GM23248 (cell line): ENCODE data around the gene GGA2. TPM values are rescaled to one million over a fixed set of nuclear protein-coding genes. Genes with fewer than 3 reads are reported as not detected.

ENCODE experiments used
- DNase-seq: peaks from one replicate; pipeline ENCODE4 v3.0.0-alpha.2; 2015
- H2AFZ ChIP-seq: fragments of 200-600 bp; sonication (generic); 2 replicates; pipeline ENCODE4 v1.6.1; 2016; ENCODE audit warnings: antibody characterized with exemption
- H3F3A ChIP-seq: fragments of 200-600 bp; sonication (generic); 2 replicates; pipeline ENCODE4 v1.6.1; 2016; ENCODE audit warnings: mild to moderate bottlenecking, antibody characterized with exemption, mixed run types; ENCODE audit not compliant: insufficient read depth
- H3K27ac ChIP-seq: fragments of 200-600 bp; sonication (generic); 2 replicates; pipeline ENCODE4 v1.5.1; 2016; ENCODE audit warnings: mild to moderate bottlenecking
- H3K27me3 ChIP-seq: fragments of 200-600 bp; sonication (generic); replicated peaks from 2 replicates; pipeline ENCODE4 v1.6.1; 2016; ENCODE audit warnings: mild to moderate bottlenecking; ENCODE audit not compliant: insufficient read depth
- H3K36me3 ChIP-seq: fragments of 200-600 bp; sonication (generic); 2 replicates; pipeline ENCODE4 v1.6.1; 2016; ENCODE audit warnings: low read depth, mild to moderate bottlenecking
- H3K4me1 ChIP-seq: fragments of 200-600 bp; sonication (generic); 2 replicates; pipeline ENCODE4 v1.6.1; 2016; ENCODE audit warnings: mild to moderate bottlenecking; ENCODE audit not compliant: insufficient read depth
- H3K4me2 ChIP-seq: fragments of 200-600 bp; sonication (generic); one replicate; pipeline ENCODE4 v1.6.1; 2016; ENCODE audit warnings: mild to moderate bottlenecking; ENCODE audit not compliant: unreplicated experiment
- H3K4me3 ChIP-seq: fragments of 200-600 bp; sonication (generic); 2 replicates; pipeline ENCODE4 v1.5.1; 2016; ENCODE audit warnings: mild to moderate bottlenecking
- H3K79me2 ChIP-seq: fragments of 200-600 bp; sonication (generic); 2 replicates; pipeline ENCODE4 v1.6.1; 2016; ENCODE audit warnings: mild to moderate bottlenecking; ENCODE audit not compliant: insufficient read depth
- H3K9ac ChIP-seq: fragments of 200-600 bp; sonication (generic); 2 replicates; pipeline ENCODE4 v1.6.1; 2016; ENCODE audit warnings: mild to moderate bottlenecking
- H3K9me2 ChIP-seq: fragments of 200-600 bp; sonication (generic); 2 replicates; pipeline ENCODE4 v1.6.1; 2016; ENCODE audit warnings: mixed run types, mild to moderate bottlenecking, moderate library complexity; ENCODE audit not compliant: insufficient read depth
- H3K9me3 ChIP-seq: fragments of 200-600 bp; sonication (generic); one replicate; pipeline ENCODE4 v1.6.1; 2017; ENCODE audit warnings: low read depth
- H4K20me1 ChIP-seq: fragments of 200-600 bp; sonication (generic); 2 replicates; pipeline ENCODE4 v1.6.0; 2016; ENCODE audit not compliant: insufficient read depth
- EZH2 ChIP-seq: fragments of 200-600 bp; sonication (generic); IDR thresholded peaks from 2 replicates; pipeline ENCODE4 v1.6.1; 2018; ENCODE audit warnings: antibody characterized with exemption, mild to moderate bottlenecking; ENCODE audit not compliant: insufficient read depth, poor library complexity, severe bottlenecking
- EZH2phosphoT487 ChIP-seq: fragments of 200-600 bp; sonication (generic); IDR thresholded peaks from 2 replicates; pipeline ENCODE4 v1.6.1; 2018; ENCODE audit warnings: antibody characterized with exemption, moderate library complexity, mild to moderate bottlenecking, low read depth; ENCODE audit not compliant: insufficient read depth
- WGBS, 2 experiments: methylation state at CpG; one replicate each; pipeline ENCODE4 v1.1.6; 2015 to 2017; ENCODE audit warnings: low lambda C conversion rate in 2 of 2, low coverage in 1 of 2; ENCODE audit errors: missing lambda C conversion rate in 2 of 2; 5-methylcytosine and 5-hydroxymethylcytosine counted together
- in situ Hi-C: fragments of 300-500 bp; cut with MboI; formaldehyde crosslinking; loops from 2 replicates; pipeline ENCODE4 v1.15.0; 2020
- polyA plus RNA-seq: library from polyadenylated mRNA; unstranded; fragments of >200 nt; fragmentation: Nextera tagmentation; extraction: Ambion mirVana; gene quantifications from 2 replicates; pipeline ENCODE4 v1.2.1, GENCODE V29; 2016
- small RNA-seq: library from RNA; depleted of rRNA; stranded (forward); fragments of <200 nt; gene quantifications from one replicate; pipeline ENCODE3, GENCODE V24; 2014; ENCODE audit warnings: low read depth, low replicate concordance
- total RNA-seq: library from RNA; depleted of rRNA; stranded (reverse); fragments of >200 nt; shearing (Covaris generic); gene quantifications from 2 replicates; pipeline ENCODE4 v1.2.3, GENCODE V29; 2014; rRNA removed

The GGA2 gene
- total and polyA plus RNA-seq, 2 experiments from 2014 or later: 9.6 to 17.7 TPM

DNA sequence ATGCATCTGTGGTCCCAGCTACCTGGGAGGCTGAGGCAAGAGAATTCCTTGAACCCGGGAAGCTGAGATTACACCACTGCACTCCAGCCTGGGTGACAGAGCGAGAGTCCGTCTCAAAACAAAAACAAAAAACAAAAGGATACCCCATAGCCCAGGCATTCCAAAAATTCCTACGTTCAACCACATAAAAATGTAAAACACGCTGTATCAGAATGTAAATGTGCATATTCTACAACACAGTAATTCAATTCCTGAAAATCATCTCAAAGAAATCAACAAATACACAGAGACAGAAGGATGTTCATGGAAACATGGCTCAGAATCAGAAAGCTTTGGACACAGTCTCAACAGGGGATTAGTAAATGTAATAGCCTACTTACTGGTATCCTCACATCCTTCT is 90.3 kb downstream of the GGA2 start:
- Histone ChIP-seq H3K27ac (no peak overlapping the region), H3K79me2 (no peaks in the 10 kb centered on the region), H3K9me2 (no peaks in the 10 kb centered on the region), H3K36me3 (no peaks in the 10 kb centered on the region), H3K27me3 (no peaks in the 10 kb centered on the region), H3F3A (peaks cover 8% of the 10 kb centered on the region), H3K4me1 (peaks cover 15% of the 10 kb centered on the region), H3K4me2 (no peak overlapping the region), H3K9me3 (no peaks in the 10 kb centered on the region), H3K4me3 (no peak overlapping the region), H3K9ac (no peak overlapping the region), H4K20me1 (no peaks in the 10 kb centered on the region), H2AFZ (no peak overlapping the region)
- 95 to 97% methylated on average over 5 of the region's 5 CpGs for WGBS, 2 experiments
- in situ Hi-C loops: no loop called here
- DNase-seq: no peak
- no peak for TF ChIP-seq EZH2
- no peak for TF ChIP-seq EZH2phosphoT487

DNA sequence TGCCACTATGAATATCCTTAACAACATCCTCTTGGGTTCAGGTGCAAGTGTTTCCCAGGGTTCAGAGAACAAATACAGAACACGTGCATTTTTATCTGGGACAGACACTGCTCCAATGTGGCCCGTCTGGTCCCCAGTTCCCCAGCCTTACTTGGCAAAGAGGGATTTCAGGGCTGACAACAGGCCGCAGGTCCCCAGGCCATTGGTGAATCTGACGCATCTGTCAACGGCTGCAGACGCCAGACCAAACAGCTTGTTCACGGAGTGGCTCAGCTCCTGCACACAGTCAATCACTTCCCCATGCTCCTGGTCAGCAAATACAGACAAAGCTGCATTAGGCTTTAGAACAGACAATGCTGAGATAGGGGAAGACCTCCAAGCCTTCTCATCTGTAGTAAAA is 93.5 kb downstream of the GGA2 start:
- Histone ChIP-seq H3K9me3 (no peaks in the 10 kb centered on the region), H4K20me1 (no peaks in the 10 kb centered on the region), H3K9me2 (no peaks in the 10 kb centered on the region), H3F3A (no peaks in the 10 kb centered on the region), H3K4me2 (no peak overlapping the region), H3K27me3 (no peaks in the 10 kb centered on the region), H3K4me1 (no peaks in the 10 kb centered on the region), H3K4me3 (no peak overlapping the region), H3K27ac (no peak overlapping the region), H2AFZ (no peak overlapping the region), H3K79me2 (no peaks in the 10 kb centered on the region), H3K36me3 (peaks cover 9% of the 10 kb centered on the region; the same call in 1 of the 2 replicates), H3K9ac (no peak overlapping the region)
- no peak for DNase-seq
- in situ Hi-C loops: no loop called here
- 91 to 93% methylated on average over 7 of the region's 7 CpGs for WGBS, 2 experiments
- no peak for TF ChIP-seq EZH2
- TF ChIP-seq EZH2phosphoT487: no peak

GRCh38 chr16:23414731-23415130 is 95.6 kb downstream of the GGA2 start:
- H3K36me3 ChIP-seq: peaks cover 16% of the 10 kb centered on the region

More at GRCh38 chr16:23414731-23415130, 95.6 kb downstream of the GGA2 start:
- H2AFZ ChIP-seq: no peak overlapping the region
- TF ChIP-seq EZH2 (no peak), EZH2phosphoT487 (no peak)
- no peak overlapping the region for H3K4me3 ChIP-seq
- H3K79me2 ChIP-seq: no peaks in the 10 kb centered on the region
- H3K9me3 ChIP-seq: no peaks in the 10 kb centered on the region
- H4K20me1 ChIP-seq: no peaks in the 10 kb centered on the region
- no peak for DNase-seq
- H3K4me2 ChIP-seq: no peak overlapping the region
- WGBS, 2 experiments: 86% methylated on average over 6 of the region's 6 CpGs
- no peaks in the 10 kb centered on the region for H3K4me1 ChIP-seq
- in situ Hi-C loops: no loop called here
- H3K27me3 ChIP-seq: no peaks in the 10 kb centered on the region
- H3F3A ChIP-seq: 0 out of 2 replicates have a peak, but pooled peaks cover 6% of the 10 kb centered on the region
- no peak overlapping the region for H3K9ac ChIP-seq
- no peaks in the 10 kb centered on the region for H3K9me2 ChIP-seq
- H3K27ac ChIP-seq: no peak overlapping the region

Small RNA genes within 50 kb of the gene (small RNA-seq; reads per million reads assigned to genes)
- gene RF00072: not detected

Other genes with a start within 250 kb of the GGA2 start
- not detected in 2 replicates for gene SCNN1B, start 208.2 kb downstream of the GGA2 start, total RNA-seq
- gene SCNN1B, start 208.2 kb downstream of the GGA2 start, polyA plus RNA-seq: not detected in 2 replicates
- 15.6 and 16.3 TPM in 2 replicates for gene COG7, start 57.3 kb downstream of the GGA2 start, total RNA-seq
- gene COG7, start 57.3 kb downstream of the GGA2 start, polyA plus RNA-seq: 13.5 and 14.6 TPM in 2 replicates
- gene EARS2, start 46.9 kb upstream of the GGA2 start, total RNA-seq: 23.4 and 27.1 TPM in 2 replicates
- gene EARS2, start 46.9 kb upstream of the GGA2 start, polyA plus RNA-seq: 15.3 and 15.6 TPM in 2 replicates
- gene UBFD1, start 47.2 kb upstream of the GGA2 start, total RNA-seq: 129 and 160 TPM in 2 replicates
- 47.7 and 50.2 TPM in 2 replicates for gene UBFD1, start 47.2 kb upstream of the GGA2 start, polyA plus RNA-seq
- 78.9 and 118 TPM in 2 replicates for gene NDUFAB1, start 85.8 kb upstream of the GGA2 start, total RNA-seq
- gene NDUFAB1, start 85.8 kb upstream of the GGA2 start, polyA plus RNA-seq: 234 and 235 TPM in 2 replicates
- gene PALB2, start 130.8 kb upstream of the GGA2 start, total RNA-seq: 5.4 and 15.3 TPM in 2 replicates
- gene PALB2, start 130.8 kb upstream of the GGA2 start, polyA plus RNA-seq: 7.8 and 8.5 TPM in 2 replicates
- gene DCTN5, start 131.0 kb upstream of the GGA2 start, total RNA-seq: 38.2 and 41.9 TPM in 2 replicates
- gene DCTN5, start 131.0 kb upstream of the GGA2 start, polyA plus RNA-seq: 47.6 and 49.7 TPM in 2 replicates
- 17.2 and 20.0 TPM in 2 replicates for gene PLK1, start 168.4 kb upstream of the GGA2 start, total RNA-seq
- 32.7 and 34.6 TPM in 2 replicates for gene PLK1, start 168.4 kb upstream of the GGA2 start, polyA plus RNA-seq
- gene ERN2, start 202.7 kb upstream of the GGA2 start, total RNA-seq: not detected in 2 replicates
- gene ERN2, start 202.7 kb upstream of the GGA2 start, polyA plus RNA-seq: not detected in 2 replicates
- not detected in 2 replicates for gene CHP2, start 244.5 kb upstream of the GGA2 start, total RNA-seq
- gene CHP2, start 244.5 kb upstream of the GGA2 start, polyA plus RNA-seq: not detected in 2 replicates